VCaP (cell line): ENCODE results near the gene KCNG4.

Experiments used
- H3K27ac ChIP-seq: fragments of 450-650 bp; 2 replicates; pipeline ENCODE4 v1.5.1; 2017
- CTCF ChIP-seq: fragments of 450-650 bp; conservative IDR thresholded peaks from 2 replicates; pipeline ENCODE4 v1.5.1; 2017; ENCODE audit warnings: mild to moderate bottlenecking, moderate library complexity

The KCNG4 gene

GRCh38 chr16:84227548-84227947, 12.3 kb downstream of the KCNG4 start:
- no peak for TF ChIP-seq CTCF
- no peak overlapping the region for H3K27ac ChIP-seq

DNA sequence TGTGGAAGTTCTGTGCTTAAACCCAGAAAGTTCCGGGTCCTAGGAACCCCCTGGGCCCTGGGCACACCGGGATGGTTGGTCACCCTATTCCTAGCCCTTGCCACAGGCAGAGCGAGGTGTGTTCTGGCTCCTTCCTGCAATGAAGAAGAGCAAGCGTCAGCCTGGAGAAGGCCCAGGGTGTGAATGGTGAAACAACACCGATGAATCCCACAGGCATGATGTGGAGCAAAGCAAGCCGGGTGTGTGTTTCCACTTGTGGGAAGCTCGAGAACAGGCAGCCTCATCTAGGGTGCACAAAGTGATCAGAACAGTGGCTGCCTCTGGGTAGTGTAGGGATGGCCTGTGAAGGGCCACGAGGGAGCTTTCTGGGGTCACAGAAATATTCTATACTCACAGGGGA, 13.8 kb downstream of the KCNG4 start:
- no peak for TF ChIP-seq CTCF
- H3K27ac ChIP-seq: no peak overlapping the region

DNA sequence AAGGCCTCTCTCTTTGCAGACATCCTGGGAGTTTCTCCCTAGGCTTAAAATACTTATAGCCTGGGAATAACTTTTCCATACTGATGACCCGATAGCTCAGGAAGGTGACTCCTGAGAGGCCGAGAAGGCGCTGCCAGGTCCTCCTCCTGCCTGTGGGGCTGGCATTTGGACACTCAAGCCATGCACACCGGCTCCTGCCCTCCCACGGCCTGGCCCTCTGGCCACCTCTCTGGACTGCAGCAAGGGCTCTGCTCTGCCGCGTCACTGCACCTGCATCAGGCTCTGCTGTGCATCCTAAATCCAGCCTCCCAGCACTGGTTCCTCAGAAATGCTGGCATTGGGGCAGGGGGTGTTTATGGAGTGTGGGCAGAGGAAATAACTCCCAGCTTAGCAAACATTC, 14.2 kb downstream of the KCNG4 start:
- no peak overlapping the region for H3K27ac ChIP-seq
- no peak for TF ChIP-seq CTCF

GRCh38 chr16:84225126-84225525, 14.7 kb downstream of the KCNG4 start:
- H3K27ac ChIP-seq: no peak overlapping the region
- no peak for TF ChIP-seq CTCF

- H3K27ac ChIP-seq: no peak overlapping the region
- no peak for TF ChIP-seq CTCF
Observed at GRCh38 chr16:84224554-84224953, 15.3 kb downstream of the KCNG4 start.

GRCh38 chr16:84223456-84223855, 16.4 kb downstream of the KCNG4 start:
- TF ChIP-seq CTCF: no peak
- H3K27ac ChIP-seq: no peak overlapping the region

DNA sequence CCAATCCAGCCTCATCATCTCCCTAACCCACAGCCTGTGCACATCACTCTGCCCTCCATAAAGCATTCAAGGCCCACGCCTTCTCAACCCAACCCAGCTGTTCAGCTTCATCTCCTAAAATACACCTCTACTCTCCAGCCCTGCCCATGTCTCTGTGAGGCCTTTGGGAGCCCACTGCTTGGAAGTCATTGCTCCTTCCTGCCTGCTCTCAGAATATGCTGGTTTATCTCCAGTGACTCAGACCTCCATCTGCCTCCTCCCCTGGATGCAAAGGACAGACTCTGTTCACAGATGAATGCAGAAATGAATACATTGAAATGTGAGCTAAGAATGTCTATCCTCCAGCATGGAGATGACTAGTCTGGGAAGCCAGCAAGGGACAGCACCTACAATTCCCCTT, 19.0 kb downstream of the KCNG4 start:
- TF ChIP-seq CTCF: no peak
- H3K27ac ChIP-seq: no peak overlapping the region

GRCh38 chr16:84218956-84219355, 20.9 kb downstream of the KCNG4 start:
- no peak overlapping the region for H3K27ac ChIP-seq
- no peak for TF ChIP-seq CTCF
